ENCODE measurements around the gene LAMA5.

Gene LAMA5

GRCh38 chr20:62318400-62319345, 48.4 kb downstream of the LAMA5 start:
- in situ Hi-C loops (cut with MboI; ENCODE audit: low sequenced_read_pairs): no loop called here

GRCh38 chr20:62317167-62317655, 49.9 kb downstream of the LAMA5 start:
- in situ Hi-C loops (cut with MboI; ENCODE audit: low sequenced_read_pairs): no loop called here

- in situ Hi-C loops (cut with MboI; ENCODE audit: low sequenced_read_pairs): no loop called here
Observed at GRCh38 chr20:62316331-62317166, 50.6 kb downstream of the LAMA5 start.

- in situ Hi-C loops (cut with MboI; ENCODE audit: low sequenced_read_pairs): no loop called here
Observed at GRCh38 chr20:62315773-62316172, 51.3 kb downstream of the LAMA5 start.

GRCh38 chr20:62314711-62315302, 52.3 kb downstream of the LAMA5 start:
- in situ Hi-C loops (cut with MboI; ENCODE audit: low sequenced_read_pairs): no loop called here

GRCh38 chr20:62314339-62314638, 52.8 kb downstream of the LAMA5 start:
- in situ Hi-C loops (cut with MboI; ENCODE audit: low sequenced_read_pairs): no loop called here

GRCh38 chr20:62313460-62314338, 53.4 kb downstream of the LAMA5 start:
- in situ Hi-C loops (cut with MboI; ENCODE audit: low sequenced_read_pairs): no loop called here

- in situ Hi-C loops (cut with MboI; ENCODE audit: low sequenced_read_pairs): no loop called here
Observed at GRCh38 chr20:62313021-62313420, 54.1 kb downstream of the LAMA5 start.

- in situ Hi-C loops (cut with MboI; ENCODE audit: low sequenced_read_pairs): no loop called here
Observed at GRCh38 chr20:62312662-62312977, 54.5 kb downstream of the LAMA5 start.

- in situ Hi-C loops (cut with MboI; ENCODE audit: low sequenced_read_pairs): no loop called here
Observed at GRCh38 chr20:62311832-62312661, 55.1 kb downstream of the LAMA5 start.

- in situ Hi-C loops (cut with MboI; ENCODE audit: low sequenced_read_pairs): no loop called here
Observed at GRCh38 chr20:62311150-62311549, 56.0 kb downstream of the LAMA5 start.

- in situ Hi-C loops (cut with MboI; ENCODE audit: low sequenced_read_pairs): no loop called here
Observed at GRCh38 chr20:62310757-62311121, 56.4 kb downstream of the LAMA5 start.

GRCh38 chr20:62309947-62310756, 57.0 kb downstream of the LAMA5 start:
- in situ Hi-C loops (cut with MboI; ENCODE audit: low sequenced_read_pairs): no loop called here

GRCh38 chr20:62309198-62309944, 57.7 kb downstream of the LAMA5 start:
- in situ Hi-C loops (cut with MboI; ENCODE audit: low sequenced_read_pairs): no loop called here

GRCh38 chr20:62308102-62308822, 58.9 kb downstream of the LAMA5 start:
- in situ Hi-C loops (cut with MboI; ENCODE audit: low sequenced_read_pairs): no loop called here

GRCh38 chr20:62307226-62308101, 59.6 kb downstream of the LAMA5 start:
- in situ Hi-C loops (cut with MboI; ENCODE audit: low sequenced_read_pairs): no loop called here

Measured in hTERT RPE-1 (cell line).